GM21529 (cell line): ENCODE data around the gene SPINK4.

Source experiments
- ATAC-seq: cut with Tn5 transposase; IDR thresholded peaks from one replicate; pipeline ENCODE4 v1.9.1; 2021; ENCODE audit not compliant: unreplicated experiment

SPINK4 gene

DNA sequence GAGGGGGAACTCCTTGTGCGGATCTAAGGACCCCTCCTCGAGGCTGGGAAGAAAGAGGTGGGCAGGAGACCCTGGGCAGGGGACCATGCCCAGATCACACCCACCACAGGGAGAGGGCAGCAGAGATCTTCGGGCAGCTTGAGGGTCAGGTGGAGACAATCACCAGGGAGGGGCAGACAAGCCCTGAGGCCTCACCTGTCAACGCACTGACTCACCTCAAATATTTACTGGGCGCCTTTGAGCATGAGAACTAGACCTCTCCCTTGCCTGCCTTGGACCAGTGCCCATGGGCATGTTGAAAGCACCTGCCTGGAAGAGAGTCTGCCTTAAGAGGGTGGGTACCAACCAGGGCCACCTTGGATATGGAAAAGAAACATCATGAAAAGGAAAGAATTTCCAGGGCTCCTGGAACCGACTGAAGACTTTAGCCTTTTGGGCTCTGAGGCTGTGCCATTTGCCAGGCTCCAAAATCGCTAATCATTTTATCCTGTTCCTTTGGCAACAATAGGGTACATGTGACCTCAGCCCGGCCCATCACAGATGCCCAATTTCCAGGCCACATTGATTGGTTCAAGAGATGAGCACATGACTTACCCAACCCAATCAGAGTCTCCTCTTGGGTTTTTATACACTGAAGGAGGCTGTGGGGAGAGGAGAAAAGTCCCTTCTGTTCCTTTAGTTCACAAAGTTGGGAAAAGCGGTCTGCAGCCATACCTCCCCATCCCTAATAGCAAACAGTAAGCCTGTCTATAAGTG lies 10.4 kb upstream of the SPINK4 start:
- ATAC-seq = no peak

DNA sequence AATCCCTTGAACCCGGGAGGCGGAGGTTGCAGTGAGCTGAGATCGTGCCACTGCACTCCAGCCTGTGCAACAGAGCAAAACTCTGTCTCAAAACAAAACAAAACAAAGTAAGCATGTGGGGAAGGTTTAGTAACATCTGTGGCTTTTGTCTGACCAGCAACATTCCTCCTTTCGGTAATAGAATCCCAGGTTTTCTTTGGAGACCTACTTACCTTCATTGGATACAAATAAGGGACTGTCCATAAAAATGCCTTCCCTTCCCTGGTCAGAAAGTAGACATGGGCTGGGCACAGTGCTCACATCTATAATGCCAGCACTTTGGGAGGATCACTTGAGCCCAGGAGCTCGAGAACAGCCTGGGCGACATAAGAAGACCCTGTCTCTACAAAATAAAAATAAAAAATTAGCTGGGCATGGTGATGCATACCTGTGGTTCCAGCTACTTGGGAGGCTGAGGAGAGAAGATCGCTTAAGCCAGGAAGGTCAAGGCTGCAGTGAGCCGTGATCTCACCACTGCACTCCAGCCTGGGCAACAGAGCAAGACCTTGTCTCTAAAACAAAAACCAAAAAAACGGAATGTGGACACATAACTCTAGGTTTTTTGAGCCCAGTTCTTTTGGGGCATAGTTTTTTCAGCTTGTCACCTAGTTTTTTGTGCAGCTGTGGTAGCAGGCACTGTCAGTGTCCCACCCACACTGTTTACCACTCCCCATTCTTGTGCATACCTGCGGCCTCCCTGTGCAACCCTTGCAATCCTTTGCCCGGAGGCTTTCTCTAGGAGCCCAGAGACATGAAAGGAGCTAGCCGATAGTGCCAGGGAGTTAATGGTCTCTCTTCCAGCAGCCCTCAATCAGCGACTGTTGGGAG lies 9.0 kb upstream of the SPINK4 start:
- ATAC-seq = no peak

DNA sequence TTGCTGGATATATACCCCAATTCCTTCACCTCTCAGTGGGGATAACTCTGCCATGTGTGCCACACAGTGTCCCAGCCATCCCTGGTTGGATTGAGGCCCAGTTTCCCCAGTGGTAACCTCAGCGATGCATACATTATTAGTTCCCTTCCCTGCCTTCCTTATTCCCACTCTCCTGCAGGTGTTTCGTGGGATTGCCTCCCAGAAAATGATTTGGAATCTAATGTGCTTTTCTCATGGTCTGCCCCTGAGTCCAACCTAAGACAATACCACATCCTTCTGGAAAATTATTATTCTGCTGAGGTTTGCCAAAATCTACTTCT lies 8.4 kb upstream of the SPINK4 start:
- no peak for ATAC-seq

DNA sequence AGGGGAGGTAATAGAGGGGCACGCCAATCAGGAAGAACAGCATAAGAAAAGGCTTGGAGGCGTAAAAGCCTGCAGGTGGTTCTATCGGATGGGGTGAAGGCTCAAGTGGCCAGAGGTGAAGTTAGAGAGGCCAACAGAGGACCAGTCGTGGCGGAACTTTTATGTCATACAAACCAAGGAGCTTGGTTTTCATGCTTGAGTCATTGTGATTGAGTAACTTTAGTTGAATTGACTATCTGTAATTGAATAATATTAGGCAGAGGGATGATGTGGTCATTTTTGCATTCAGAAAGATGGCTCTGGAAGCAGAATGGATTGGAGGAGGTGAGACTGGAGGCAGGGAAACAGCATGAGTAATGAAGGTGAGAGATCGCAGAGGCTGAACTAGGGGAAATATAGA lies 7.2 kb upstream of the SPINK4 start:
- no peak for ATAC-seq

DNA sequence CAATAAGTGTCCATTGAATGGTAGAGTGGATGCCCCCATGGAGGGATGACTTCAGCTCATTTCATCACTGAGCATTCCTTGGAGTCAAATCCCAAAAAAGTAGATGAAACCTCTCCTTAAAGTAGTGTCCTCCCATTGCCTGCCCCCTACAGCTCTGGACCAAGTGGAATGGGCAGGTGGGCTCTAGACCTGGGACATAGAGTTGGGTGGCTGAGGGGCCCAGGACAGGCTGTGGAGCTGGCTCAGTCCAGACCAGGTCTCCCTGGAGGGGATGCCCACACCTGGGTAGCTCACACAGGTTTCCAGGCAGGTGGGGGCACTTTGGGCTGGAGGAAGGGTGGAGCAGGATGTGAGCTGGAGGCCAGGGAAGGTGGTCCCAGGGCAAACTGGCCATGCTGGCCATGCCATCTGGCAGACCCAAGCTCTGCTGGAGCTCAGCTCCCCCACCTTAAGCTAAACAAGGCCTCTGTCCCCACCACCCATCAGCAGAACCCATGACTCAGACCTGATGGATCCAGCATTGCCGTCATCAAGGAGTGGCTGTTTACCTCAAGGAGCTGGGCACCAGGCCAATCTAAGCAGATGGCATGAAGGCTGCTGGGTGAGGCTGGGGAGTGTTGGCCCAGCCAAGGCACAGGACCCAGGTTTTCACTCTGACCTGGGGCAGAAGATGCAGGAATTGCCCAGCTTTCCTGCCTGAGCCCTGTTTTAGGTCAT lies 6.2 kb upstream of the SPINK4 start:
- no peak for ATAC-seq

DNA sequence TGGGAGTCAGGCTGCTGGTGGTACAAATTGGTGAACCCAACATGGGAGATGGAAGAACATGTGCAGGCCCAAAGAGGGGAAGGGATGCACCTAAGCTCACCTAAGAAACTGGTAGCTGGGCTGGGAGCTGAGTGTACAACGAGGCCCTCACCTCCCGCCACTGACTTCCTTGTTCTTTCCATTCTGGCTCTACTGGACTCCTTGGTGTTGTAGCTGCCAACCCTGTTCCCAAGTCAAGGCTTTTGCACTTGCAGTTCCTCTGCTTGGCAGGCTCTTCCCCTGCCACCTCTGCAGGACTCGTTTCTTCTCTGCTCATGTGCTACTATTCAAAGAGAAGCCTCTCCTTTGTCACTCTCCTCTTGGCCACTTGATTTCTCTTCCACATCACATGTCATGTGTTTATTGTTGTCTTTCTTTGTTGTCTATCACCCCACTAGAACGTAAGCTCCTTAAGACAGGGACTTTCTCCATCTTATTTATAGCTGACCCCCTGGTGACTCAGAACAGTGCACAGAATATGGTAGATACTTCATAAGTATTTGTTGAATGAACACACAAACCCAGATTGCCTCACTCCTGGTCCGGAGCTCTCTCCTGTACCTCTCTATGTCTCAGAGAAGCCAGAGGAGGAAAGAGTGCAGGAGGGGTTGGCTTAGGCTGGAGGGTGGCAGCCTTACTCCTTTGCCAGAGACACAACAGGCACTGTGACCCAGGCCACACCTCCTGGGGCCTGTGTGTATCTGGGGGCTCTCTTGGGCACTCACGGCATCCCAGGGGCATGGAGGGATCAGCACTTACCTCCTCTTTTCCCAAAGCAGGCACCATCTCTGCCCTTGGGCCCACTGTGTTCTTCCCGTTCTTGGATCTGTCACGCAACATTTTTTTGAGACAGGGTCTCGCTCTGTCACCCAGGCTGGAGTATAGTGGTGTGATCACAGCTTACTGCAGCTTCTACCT lies 5.2 kb upstream of the SPINK4 start:
- ATAC-seq = no peak

DNA sequence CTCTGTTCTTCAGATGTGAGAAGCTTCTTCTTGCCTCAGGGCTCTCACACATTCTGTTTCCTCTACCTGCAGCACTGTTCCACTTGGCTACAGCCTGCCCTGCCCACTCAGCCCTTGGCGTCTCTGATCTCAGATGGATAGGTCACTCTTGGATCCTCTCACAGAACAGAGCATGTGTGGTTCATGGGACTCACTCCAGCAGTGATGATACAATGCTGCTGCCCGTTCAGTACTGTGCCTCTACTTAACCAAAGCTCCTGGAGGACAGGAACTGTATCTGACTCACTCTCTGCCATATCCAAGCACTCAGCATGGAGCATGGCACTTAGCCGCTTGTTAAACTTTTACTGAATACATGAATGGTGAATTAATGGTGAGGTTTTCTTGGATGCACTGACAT lies 3.4 kb upstream of the SPINK4 start:
- ATAC-seq = no peak

GRCh38 chr9:33241298-33241697 lies 1.3 kb downstream of the SPINK4 start:
- no peak for ATAC-seq

- no peak for ATAC-seq
Measured at GRCh38 chr9:33242609-33243134, 2.7 kb downstream of the SPINK4 start.

- no peak for ATAC-seq
Measured at GRCh38 chr9:33244137-33244784, 4.3 kb downstream of the SPINK4 start.

DNA sequence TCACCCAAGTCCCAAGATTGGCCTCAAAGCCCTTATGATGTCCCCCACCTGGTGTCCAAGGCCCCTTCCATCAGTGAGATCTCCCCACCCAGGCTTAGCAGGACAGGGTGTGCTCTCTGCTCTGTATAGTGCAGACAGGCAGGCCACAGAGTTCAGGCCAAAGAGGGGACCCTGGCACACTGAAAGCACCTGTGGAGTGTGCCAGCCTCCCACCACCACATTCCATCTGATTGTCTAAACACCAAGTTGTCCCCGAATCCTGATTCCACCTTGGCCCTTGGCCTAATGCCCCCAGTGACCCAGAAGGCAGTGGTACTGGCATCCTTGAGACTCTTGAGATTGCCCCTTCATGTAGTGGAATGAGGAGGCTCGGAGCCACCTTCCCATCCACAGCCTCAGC lies 5.4 kb downstream of the SPINK4 start:
- ATAC-seq = no peak

GRCh38 chr9:33246269-33246860 lies 6.4 kb downstream of the SPINK4 start:
- no peak for ATAC-seq

GRCh38 chr9:33248606-33249005 lies 8.6 kb downstream of the SPINK4 start:
- ATAC-seq = peak; percentile 6

DNA sequence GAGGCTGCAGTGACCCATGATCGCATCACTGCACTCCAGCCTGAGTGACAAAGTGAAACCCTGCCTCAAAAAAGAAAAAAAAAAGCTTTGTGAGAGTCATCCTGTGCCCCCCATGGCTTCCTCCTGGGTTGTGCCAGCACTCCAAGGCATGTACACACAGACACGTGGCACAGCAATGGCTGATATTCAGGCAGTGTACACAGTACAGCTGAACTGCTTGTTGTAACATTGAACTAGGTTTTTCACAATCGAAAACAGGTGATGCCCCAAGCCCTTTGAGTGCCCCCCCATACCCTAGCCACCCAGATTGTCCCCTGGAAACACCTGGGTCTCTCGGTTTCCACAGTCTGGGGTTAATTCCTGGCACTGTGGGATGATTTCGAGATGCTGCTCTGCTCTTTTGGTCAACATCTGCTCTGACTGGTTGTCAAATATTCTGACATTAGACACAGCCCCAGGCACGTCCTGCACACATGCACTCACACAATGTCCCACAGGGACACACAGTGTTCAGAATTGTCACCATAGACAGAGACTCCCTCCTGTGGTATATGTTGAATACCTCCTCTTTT lies 9.2 kb downstream of the SPINK4 start:
- ATAC-seq = peak; percentile 57

- ATAC-seq = no peak
Measured at GRCh38 chr9:33249983-33250382, 10.0 kb downstream of the SPINK4 start.

DNA sequence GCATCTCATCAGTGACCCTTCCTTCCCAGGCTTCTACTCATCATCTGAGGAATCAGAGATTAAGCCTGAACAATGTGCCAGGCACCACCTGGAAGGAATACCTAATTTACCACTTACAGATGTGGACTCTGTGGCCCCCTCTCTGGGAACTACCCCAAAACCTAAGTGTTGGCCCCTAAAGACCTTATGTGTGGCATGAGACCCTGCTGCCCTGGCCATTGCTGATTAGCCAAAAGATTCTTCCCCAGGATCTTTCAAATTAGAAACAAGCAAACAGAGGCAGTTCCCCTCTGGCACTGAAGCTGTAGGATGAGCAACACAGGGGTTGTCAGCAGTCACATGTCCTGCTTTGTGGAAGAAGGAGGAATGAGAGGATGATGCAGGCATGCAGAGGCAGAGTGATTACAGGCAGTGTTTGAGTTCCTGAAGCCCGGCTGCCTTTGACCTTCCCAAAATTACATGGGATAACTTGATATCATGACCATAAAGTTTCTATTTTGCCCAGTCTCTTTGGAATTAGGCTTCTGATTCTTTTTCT lies 10.6 kb downstream of the SPINK4 start:
- no peak for ATAC-seq

DNA sequence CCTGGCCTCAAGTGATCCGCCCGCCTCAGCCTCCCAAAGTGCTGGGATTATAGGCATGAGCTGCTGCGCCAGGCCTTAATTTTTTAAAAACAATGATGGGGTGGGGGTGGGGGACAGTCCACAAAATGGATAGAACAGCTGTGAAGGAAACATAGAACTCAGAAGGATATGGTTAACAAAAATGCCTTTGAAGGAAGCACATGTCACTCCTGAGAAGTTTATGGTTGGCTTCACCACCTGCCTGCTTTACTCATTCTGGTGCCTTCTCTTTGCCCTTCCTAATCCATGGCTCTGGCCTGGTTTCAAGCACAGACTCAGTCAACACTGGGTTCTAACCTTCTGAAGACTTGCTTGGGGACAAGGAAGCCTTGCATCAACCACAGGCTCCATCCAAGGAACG lies 14.2 kb downstream of the SPINK4 start:
- no peak for ATAC-seq

DNA sequence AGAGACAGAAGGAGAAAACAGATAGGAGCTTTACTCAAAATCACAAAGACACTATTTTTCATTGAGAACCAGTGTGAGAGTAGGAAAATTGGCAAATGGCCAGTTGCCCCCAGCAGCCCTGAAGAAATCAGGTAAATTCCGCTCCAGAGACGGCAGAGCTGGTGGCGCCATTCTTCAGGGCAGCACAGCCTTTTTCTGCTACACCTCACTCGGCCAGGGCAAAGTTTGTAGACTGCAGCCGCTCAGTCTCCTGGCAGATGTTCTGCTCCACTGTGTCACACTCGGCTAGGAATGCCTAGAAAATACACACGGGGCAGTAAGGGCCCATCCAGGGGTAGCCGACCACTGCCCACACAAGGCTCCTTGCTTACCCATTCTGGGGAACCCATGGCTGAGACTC lies 15.0 kb downstream of the SPINK4 start:
- no peak for ATAC-seq

DNA sequence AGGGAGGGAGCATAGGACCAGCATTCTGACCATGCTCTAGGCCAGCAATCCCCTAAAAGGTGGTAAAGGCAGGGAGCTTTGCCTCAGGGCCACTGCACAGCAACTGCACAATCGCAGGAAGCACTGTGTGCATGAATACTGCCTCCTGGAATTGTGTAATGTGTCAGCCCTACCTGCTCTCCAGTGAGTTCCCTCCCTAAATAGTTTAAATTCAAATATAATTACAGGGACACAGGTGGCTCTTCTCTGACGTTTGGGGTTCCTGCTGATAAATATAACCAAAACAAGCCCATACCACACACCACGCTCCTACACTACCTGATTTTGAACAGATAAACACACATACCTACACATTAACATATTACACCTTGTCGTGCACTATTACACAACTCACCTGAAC lies 15.5 kb downstream of the SPINK4 start:
- no peak for ATAC-seq
